Glutamatergic neuron (in vitro differentiated cells): ENCODE results near the gene LIN7A. TPM values are rescaled to one million over a fixed set of nuclear protein-coding genes. Genes with fewer than 3 reads are reported as not detected.

ENCODE experiments used
- DNase-seq: peaks from one replicate; pipeline ENCODE4 v3.0.0; 2022
- H3K27ac Mint-ChIP-seq: one replicate; pipeline ENCODE4 v1.8.0; 2020; ENCODE audit warnings: mild to moderate bottlenecking, mixed read lengths, inconsistent platforms; ENCODE audit not compliant: unreplicated experiment
- H3K27me3 Mint-ChIP-seq: one replicate; pipeline ENCODE4 v1.8.0; 2020; ENCODE audit warnings: mild to moderate bottlenecking, moderate library complexity, mixed read lengths, inconsistent platforms; ENCODE audit not compliant: unreplicated experiment
- H3K36me3 Mint-ChIP-seq: one replicate; pipeline ENCODE4 v1.8.0; 2020; ENCODE audit warnings: mild to moderate bottlenecking, mixed read lengths, inconsistent platforms; ENCODE audit not compliant: unreplicated experiment
- H3K4me1 Mint-ChIP-seq: one replicate; pipeline ENCODE4 v1.8.0; 2020; ENCODE audit warnings: mild to moderate bottlenecking, low read depth, mixed read lengths, inconsistent platforms; ENCODE audit not compliant: unreplicated experiment
- H3K4me3 Mint-ChIP-seq: one replicate; pipeline ENCODE4 v1.8.0; 2020; ENCODE audit warnings: mild to moderate bottlenecking, mixed read lengths, inconsistent platforms; ENCODE audit not compliant: unreplicated experiment
- H3K9me3 Mint-ChIP-seq: one replicate; pipeline ENCODE4 v1.8.0; 2020; ENCODE audit warnings: mild to moderate bottlenecking, moderate library complexity, mixed read lengths, inconsistent platforms; ENCODE audit not compliant: unreplicated experiment
- CTCF ChIP-seq: fragments of 200-600 bp; sonication (generic); IDR thresholded peaks from one replicate; pipeline ENCODE4 v1.5.0; 2021; ENCODE audit not compliant: partially characterized antibody, unreplicated experiment
- total RNA-seq: library from RNA; stranded (reverse); fragmentation: NEBNext Ultra II Directional; extraction: Animal tissue kit (Norgen Biotek cat#: 25700); gene quantifications from one replicate; pipeline ENCODE4 v1.2.1, GENCODE V29; 2021; ENCODE audit not compliant: unreplicated experiment

LIN7A gene
- total RNA-seq, 1 donor from 2014 or later, result 41.9 TPM

DNA sequence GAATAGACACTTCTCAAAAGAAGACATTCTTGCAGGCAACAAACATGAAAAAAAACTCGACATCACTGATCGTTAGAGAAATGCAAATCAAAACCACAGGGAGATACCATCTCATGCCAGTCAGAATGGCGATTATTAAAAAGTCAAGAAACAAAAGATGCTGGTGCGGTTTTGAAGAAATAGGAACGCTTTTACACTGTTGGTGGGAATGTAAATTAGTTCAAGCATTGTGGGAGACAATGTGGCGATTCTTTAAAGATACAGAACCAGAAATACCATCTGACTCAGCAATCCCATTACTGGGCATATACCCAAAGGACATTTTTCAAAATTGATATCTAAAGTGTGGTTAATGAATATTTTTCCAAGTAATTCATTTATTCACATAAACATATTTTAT is 39.6 kb upstream of the LIN7A start:
- H3K36me3 Mint-ChIP-seq, result no peaks in the 10 kb centered on the region
- no peak for TF ChIP-seq CTCF
- DNase-seq, result no peak
- no peak overlapping the region for H3K4me3 Mint-ChIP-seq
- no peak overlapping the region for H3K27ac Mint-ChIP-seq
- peaks cover 7% of the 10 kb centered on the region for H3K4me1 Mint-ChIP-seq
- H3K27me3 Mint-ChIP-seq, result no peaks in the 10 kb centered on the region
- H3K9me3 Mint-ChIP-seq, result no peaks in the 10 kb centered on the region

DNA sequence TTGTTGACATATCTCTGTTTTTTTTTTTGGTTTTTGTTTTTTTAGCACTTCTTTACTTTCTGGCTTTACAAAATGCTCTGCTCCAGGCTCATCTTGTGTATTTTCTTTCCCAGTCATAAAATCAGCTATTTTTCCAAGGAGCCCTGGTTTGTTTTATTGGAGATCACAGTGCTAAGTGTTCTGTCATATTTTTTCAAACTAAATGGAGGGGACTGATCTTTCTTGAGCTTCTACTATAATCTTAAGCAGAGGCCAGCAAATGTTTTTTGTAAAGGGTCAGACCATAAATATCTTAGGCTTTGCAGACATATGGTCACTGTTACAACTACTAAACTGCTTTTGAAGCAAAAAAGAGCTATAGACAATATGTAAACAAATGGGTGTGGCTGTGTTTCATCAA is 30.6 kb upstream of the LIN7A start:
- H3K9me3 Mint-ChIP-seq, result no peaks in the 10 kb centered on the region
- no peak overlapping the region for H3K4me3 Mint-ChIP-seq
- H3K27ac Mint-ChIP-seq, result no peak overlapping the region
- H3K36me3 Mint-ChIP-seq, result no peaks in the 10 kb centered on the region
- no peak for DNase-seq
- no peaks in the 10 kb centered on the region for H3K4me1 Mint-ChIP-seq
- no peaks in the 10 kb centered on the region for H3K27me3 Mint-ChIP-seq
- no peak for TF ChIP-seq CTCF

DNA sequence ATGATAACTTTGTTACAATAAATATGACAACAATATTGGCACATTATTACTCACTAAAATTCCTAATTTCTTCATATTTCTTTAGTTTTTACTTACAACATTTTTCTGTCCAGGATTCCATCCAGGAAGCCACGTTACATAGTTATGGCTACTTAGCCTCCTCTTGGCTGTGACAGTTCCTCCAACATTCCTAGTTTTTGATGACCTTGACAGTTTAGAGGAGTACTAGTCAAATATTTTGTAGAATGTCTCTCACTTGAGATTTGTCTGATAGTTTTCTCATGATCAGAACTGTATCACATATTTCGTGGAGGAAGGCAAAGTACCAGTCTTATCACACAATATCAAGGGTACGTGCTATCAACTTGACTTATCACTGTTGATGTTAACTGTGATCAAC is 29.8 kb upstream of the LIN7A start:
- Mint-ChIP-seq H3K36me3 (no peaks in the 10 kb centered on the region), H3K9me3 (no peaks in the 10 kb centered on the region), H3K27ac (no peak overlapping the region), H3K4me3 (no peak overlapping the region), H3K27me3 (no peaks in the 10 kb centered on the region), H3K4me1 (no peaks in the 10 kb centered on the region)
- no peak for TF ChIP-seq CTCF
- no peak for DNase-seq

DNA sequence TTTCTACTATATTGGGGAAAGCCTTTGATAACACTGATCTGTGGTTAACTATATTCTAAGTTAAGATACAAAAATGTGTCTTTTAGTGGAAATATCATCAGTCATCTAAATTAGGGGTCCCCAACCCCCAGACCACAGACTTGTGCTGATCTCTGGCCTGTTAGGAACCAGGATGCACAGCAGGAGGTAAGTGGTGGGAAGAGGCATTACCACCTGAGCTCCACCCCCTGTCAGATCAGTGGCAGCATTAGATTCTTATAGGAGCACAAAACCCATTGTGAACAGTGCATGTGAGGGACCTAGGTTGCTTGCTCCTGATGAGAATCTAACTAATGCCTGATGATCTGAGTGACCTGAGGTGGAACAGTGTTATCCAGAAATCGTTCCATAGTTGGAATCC is 28.3 kb upstream of the LIN7A start:
- no peak for TF ChIP-seq CTCF
- no peak for DNase-seq
- no peaks in the 10 kb centered on the region for H3K4me1 Mint-ChIP-seq
- H3K27me3 Mint-ChIP-seq, result no peaks in the 10 kb centered on the region
- no peaks in the 10 kb centered on the region for H3K9me3 Mint-ChIP-seq
- no peak overlapping the region for H3K27ac Mint-ChIP-seq
- no peak overlapping the region for H3K4me3 Mint-ChIP-seq
- no peaks in the 10 kb centered on the region for H3K36me3 Mint-ChIP-seq

GRCh38 chr12:80958162-80958561 is 20.4 kb upstream of the LIN7A start:
- no peak overlapping the region for H3K27ac Mint-ChIP-seq
- no peaks in the 10 kb centered on the region for H3K27me3 Mint-ChIP-seq
- no peaks in the 10 kb centered on the region for H3K9me3 Mint-ChIP-seq
- TF ChIP-seq CTCF, result no peak
- no peaks in the 10 kb centered on the region for H3K36me3 Mint-ChIP-seq
- DNase-seq, result no peak
- H3K4me1 Mint-ChIP-seq, result no peaks in the 10 kb centered on the region
- H3K4me3 Mint-ChIP-seq, result no peak overlapping the region
